ENCODE measurements around the gene ELP2.

- no peak for TF ChIP-seq CTCF (IDR thresholded peaks at IDR 0.05; ENCODE audit: borderline replicate concordance, extremely low read depth, low read length, poor library complexity, severe bottlenecking)
- no peak for TF ChIP-seq EZH2 (IDR thresholded peaks at IDR 0.05; ENCODE audit: borderline replicate concordance, low read depth, low read length, severe bottlenecking)
Measured at GRCh38 chr18:36169938-36170337, 40.2 kb downstream of the ELP2 start.

All from DND-41 (cell line).